Gastroesophageal sphincter (tissue), 4 donors: ENCODE results near the gene LIMS2. TPM values are rescaled to one million over a fixed set of nuclear protein-coding genes. Genes with fewer than 3 reads are reported as not detected.

Experiments used
- ATAC-seq: fragments of 150-250 bp; one replicate; pipeline ENCODE4 v1.9.1; 2016; ENCODE audit warnings: mild to moderate bottlenecking, moderate library complexity
- H3K27ac ChIP-seq, 4 donors: fragments of 200-600 bp; sonication (generic) in 3 of 4; 1 replicate in 3 of 4; 2 replicates in 1 of 4; pipeline ENCODE4 v1.5.1; 2016 to 2019
- H3K27me3 ChIP-seq: fragments of 200-600 bp; sonication (generic); one replicate; pipeline ENCODE4 v1.5.1; 2019
- H3K36me3 ChIP-seq, 2 donors: fragments of 200-600 bp; sonication (generic); one replicate each; pipeline ENCODE4 v1.5.1; 2019; ENCODE audit warnings: control low read depth in 1 of 2
- H3K4me1 ChIP-seq, 3 donors: fragments of 200-600 bp; sonication (generic); 1 replicate in 2 of 3; 2 replicates in 1 of 3; pipeline ENCODE4 v1.5.1; 2016 to 2019; ENCODE audit warnings: control low read depth in 2 of 3
- H3K4me3 ChIP-seq, 2 donors: fragments of 200-600 bp; sonication (generic); one replicate each; pipeline ENCODE4 v1.5.1; 2019; ENCODE audit warnings: mild to moderate bottlenecking in 1 of 2, moderate library complexity in 1 of 2
- H3K9me3 ChIP-seq, 3 donors: fragments of 200-600 bp; sonication (generic); one replicate each; pipeline ENCODE4 v1.5.1; 2017 to 2019; ENCODE audit warnings: control low read depth in 2 of 3
- EP300 ChIP-seq: sonication (generic); formaldehyde crosslinking; IDR thresholded peaks from one replicate; pipeline ENCODE4 v1.6.1; 2017; ENCODE audit warnings: antibody characterized with exemption, mild to moderate bottlenecking
- POLR2A ChIP-seq, 2 donors: fragments of 450-650 bp; IDR thresholded peaks; one replicate each; pipeline ENCODE4 v1.6.1; 2017; ENCODE audit warnings: antibody characterized with exemption in 2 of 2, mild to moderate bottlenecking in 2 of 2, moderate library complexity in 1 of 2
- POLR2AphosphoS5 ChIP-seq: sonication (generic); formaldehyde crosslinking; IDR thresholded peaks from one replicate; pipeline ENCODE4 v1.6.1; 2017; ENCODE audit warnings: antibody characterized with exemption
- WGBS, 2 donors: methylation state at CpG; one replicate each; pipeline ENCODE4 v1.1.5; 2018; ENCODE audit warnings: low coverage in 1 of 2; 5-methylcytosine and 5-hydroxymethylcytosine counted together
- total RNA-seq, 4 donors: library from RNA; depleted of rRNA; stranded (reverse); fragments of >200 nt; gene quantifications; one replicate each; pipeline ENCODE4 v1.1.0, GENCODE V29; 2016
- TF ChIP-seq, protein P1 (sequence below), 4 experiments: fragments of 200-600 bp in 2 of 4; fragments of 450-650 bp in 2 of 4; sonication (generic) in 1 of 4; IDR thresholded peaks; one replicate each; pipeline ENCODE4 v1.5.1; 2017 to 2019; ENCODE audit warnings: antibody characterized with exemption in 4 of 4, mild to moderate bottlenecking in 2 of 4, moderate library complexity in 2 of 4

LIMS2 gene
- total RNA-seq, 4 donors from 2014 or later, result 81.4 to 275 (median 124) TPM

DNA sequence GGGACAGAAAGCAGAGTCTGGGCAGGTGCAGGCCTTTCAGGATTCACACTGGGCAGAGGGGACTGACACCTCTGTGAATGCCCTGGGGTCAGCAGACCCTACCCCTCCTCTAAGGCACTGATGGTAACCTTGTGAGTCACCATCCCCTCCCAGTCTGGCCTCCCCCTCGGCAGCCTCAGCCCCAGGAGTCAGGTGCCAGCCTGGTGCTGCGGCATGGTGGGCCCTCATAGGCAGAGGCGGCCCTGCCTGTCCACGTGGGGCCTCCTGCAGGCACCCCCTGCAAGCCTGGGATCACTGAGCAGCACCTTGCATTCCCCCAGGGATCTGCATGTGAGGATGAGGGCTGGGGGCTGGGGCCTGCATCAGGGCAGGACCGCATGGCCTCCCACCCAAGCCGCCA, 34.2 kb downstream of the LIMS2 start:
- Histone ChIP-seq H3K4me3 (no peak overlapping the region), H3K9me3 (no peaks in the 10 kb centered on the region), H3K4me1 (peaks cover 0 to 93% (median 33%) of the 10 kb centered on the region in 3 donors), H3K36me3 (peaks cover 0 to 57% of the 10 kb centered on the region in 2 donors), H3K27ac (peak overlapping the region in 3 of 4 donors; percentile 81 to 87 (median 83)), H3K27me3 (no peaks in the 10 kb centered on the region)
- TF ChIP-seq POLR2AphosphoS5 (no peak), EP300 (no peak), POLR2A (IDR thresholded peaks at IDR 0.05) (no peak)
- TF ChIP-seq, protein P1, sequence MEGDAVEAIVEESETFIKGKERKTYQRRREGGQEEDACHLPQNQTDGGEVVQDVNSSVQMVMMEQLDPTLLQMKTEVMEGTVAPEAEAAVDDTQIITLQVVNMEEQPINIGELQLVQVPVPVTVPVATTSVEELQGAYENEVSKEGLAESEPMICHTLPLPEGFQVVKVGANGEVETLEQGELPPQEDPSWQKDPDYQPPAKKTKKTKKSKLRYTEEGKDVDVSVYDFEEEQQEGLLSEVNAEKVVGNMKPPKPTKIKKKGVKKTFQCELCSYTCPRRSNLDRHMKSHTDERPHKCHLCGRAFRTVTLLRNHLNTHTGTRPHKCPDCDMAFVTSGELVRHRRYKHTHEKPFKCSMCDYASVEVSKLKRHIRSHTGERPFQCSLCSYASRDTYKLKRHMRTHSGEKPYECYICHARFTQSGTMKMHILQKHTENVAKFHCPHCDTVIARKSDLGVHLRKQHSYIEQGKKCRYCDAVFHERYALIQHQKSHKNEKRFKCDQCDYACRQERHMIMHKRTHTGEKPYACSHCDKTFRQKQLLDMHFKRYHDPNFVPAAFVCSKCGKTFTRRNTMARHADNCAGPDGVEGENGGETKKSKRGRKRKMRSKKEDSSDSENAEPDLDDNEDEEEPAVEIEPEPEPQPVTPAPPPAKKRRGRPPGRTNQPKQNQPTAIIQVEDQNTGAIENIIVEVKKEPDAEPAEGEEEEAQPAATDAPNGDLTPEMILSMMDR (IDR thresholded peaks at IDR 0.05), result no peak
- no CpG with 5 or more reads among the region's 6 CpGs for WGBS, 2 donors
- ATAC-seq, result no peak

GRCh38 chr2:127640082-127641072, 35.0 kb downstream of the LIMS2 start:
- H3K27me3 ChIP-seq, result no peaks in the 10 kb centered on the region
- peaks cover 0 to 92% (median 33%) of the 10 kb centered on the region in 3 donors for H3K4me1 ChIP-seq
- H3K9me3 ChIP-seq, result no peaks in the 10 kb centered on the region
- H3K4me3 ChIP-seq, result no peak overlapping the region
- peak overlapping the region in 3 of 4 donors; percentile 81 to 87 (median 83) for H3K27ac ChIP-seq
- peaks cover 0 to 54% of the 10 kb centered on the region in 2 donors for H3K36me3 ChIP-seq
- no peak for TF ChIP-seq EP300
- no peak for TF ChIP-seq POLR2AphosphoS5
- TF ChIP-seq, protein P1 (IDR thresholded peaks at IDR 0.05), result peak in 1 of 4 experiments; percentile 30
- ATAC-seq, result no peak
- no CpG with 5 or more reads among the region's 25 CpGs for WGBS, 2 donors

GRCh38 chr2:127639111-127639474, 36.2 kb downstream of the LIMS2 start:
- Histone ChIP-seq H3K27me3 (no peaks in the 10 kb centered on the region), H3K27ac (peak overlapping the region in 3 of 4 donors; percentile 81 to 87 (median 83)), H3K36me3 (peaks cover 0 to 51% of the 10 kb centered on the region in 2 donors), H3K4me3 (no peak overlapping the region), H3K4me1 (peaks cover 0 to 92% (median 37%) of the 10 kb centered on the region in 3 donors), H3K9me3 (no peaks in the 10 kb centered on the region)
- 60 to 86% methylated on average over 3 to 4 of the region's 13 CpGs for WGBS, 2 donors
- no peak for TF ChIP-seq POLR2AphosphoS5
- TF ChIP-seq POLR2A (IDR thresholded peaks at IDR 0.05), result no peak
- TF ChIP-seq EP300, result no peak
- TF ChIP-seq, protein P1 (IDR thresholded peaks at IDR 0.05), result no peak
- no peak for ATAC-seq

DNA sequence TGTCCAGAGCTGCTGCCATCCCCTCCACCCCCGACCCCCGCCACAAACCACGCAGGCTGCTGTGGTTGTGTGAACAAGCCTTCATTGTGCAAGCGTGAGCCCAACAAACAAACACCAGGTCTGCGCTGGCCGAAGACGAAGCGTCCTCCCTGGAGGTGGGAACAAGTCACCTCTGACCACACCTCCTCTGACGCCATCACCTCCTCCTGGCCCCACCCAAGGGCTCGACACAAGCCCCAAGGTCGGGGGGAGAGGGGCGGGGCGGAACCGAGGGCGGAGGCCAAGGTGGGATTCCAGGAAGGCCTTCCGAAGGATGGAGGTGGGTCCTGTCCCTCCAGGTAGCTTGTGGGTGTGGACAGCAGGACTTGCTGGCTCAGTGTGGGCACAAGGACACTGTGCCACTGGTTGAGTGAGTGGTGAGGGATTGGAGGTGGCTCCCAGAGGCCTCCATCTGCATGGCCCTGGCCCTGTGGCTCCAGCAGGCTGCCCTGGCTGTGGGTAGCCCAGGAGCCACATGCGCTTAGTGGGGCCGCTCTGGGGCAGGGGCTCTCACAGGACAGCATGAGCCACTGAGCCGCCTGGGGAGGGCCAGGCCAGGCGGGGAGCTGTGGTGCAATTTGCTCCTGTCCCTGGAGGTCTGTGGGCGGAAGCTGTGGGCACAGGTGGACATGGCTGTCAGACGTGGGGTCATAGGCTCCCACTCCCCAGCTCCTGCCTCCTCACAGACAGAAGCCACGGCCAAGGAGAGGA, 36.8 kb downstream of the LIMS2 start:
- H3K4me1 ChIP-seq, result peaks cover 0 to 92% (median 41%) of the 10 kb centered on the region in 3 donors
- no peak overlapping the region for H3K4me3 ChIP-seq
- no peaks in the 10 kb centered on the region for H3K27me3 ChIP-seq
- H3K27ac ChIP-seq, result peak overlapping the region in 3 of 4 donors; percentile 81 to 87 (median 83)
- peak; percentile 10 for ATAC-seq
- no peak for TF ChIP-seq EP300
- no peak for TF ChIP-seq POLR2A (IDR thresholded peaks at IDR 0.05)
- TF ChIP-seq, protein P1 (IDR thresholded peaks at IDR 0.05), result no peak
- no peak for TF ChIP-seq POLR2AphosphoS5
- WGBS, 2 donors, result 82% methylated on average over 2 of the region's 23 CpGs; no CpG with 5 or more reads in 1 of the 2 donors
- H3K9me3 ChIP-seq, result no peaks in the 10 kb centered on the region
- peaks cover 0 to 45% of the 10 kb centered on the region in 2 donors for H3K36me3 ChIP-seq
